H1 (cell line): Measurements from ENCODE around the gene EHD2. TPM values are rescaled to one million over a fixed set of nuclear protein-coding genes. Genes with fewer than 3 reads are reported as not detected.

Source experiments
- CTCF ChIA-PET: fragments of 300-600 bp; sonication (Branson Sonifier 250); formaldehyde crosslinking; loops from one replicate; lab custom pipeline; 2021; ENCODE audit not compliant: partially characterized antibody; lab: Charles Lee
- POLR2A ChIA-PET: fragments of 300-600 bp; sonication (Branson Sonifier 250); formaldehyde crosslinking; loops from one replicate; lab custom pipeline; 2021; ENCODE audit warnings: inconsistent platforms; ENCODE audit not compliant: partially characterized antibody; lab: Charles Lee
- DNase-seq, 2 experiments: peaks; one replicate each; pipeline versions ENCODE4 v3.0.0 to v3.0.0-alpha.2; 2010 to 2022; ENCODE audit warnings: low spot score in 2 of 2, low read depth in 1 of 2, mixed read lengths in 1 of 2
- FAIRE-seq: peaks from 2 replicates; lab custom pipeline; 2011; peaks lifted over from hg19 to GRCh38; lab: Jason Lieb, UNC
- H2AFZ ChIP-seq: 2 replicates; pipeline ENCODE4 v1.8.1; 2012; ENCODE audit warnings: low read length, inconsistent platforms
- H2AK5ac ChIP-seq: 2 replicates; pipeline ENCODE4 v1.6.1; 2013; ENCODE audit warnings: low read depth, low read length
- H2BK120ac ChIP-seq: replicated peaks from 2 replicates; pipeline ENCODE3; 2013; ENCODE audit warnings: low read depth, low read length, inconsistent platforms
- H2BK12ac ChIP-seq: 2 replicates; pipeline ENCODE4 v1.6.1; 2013; ENCODE audit warnings: low read depth, low read length
- H2BK15ac ChIP-seq: 2 replicates; pipeline ENCODE4 v1.6.1; 2013; ENCODE audit warnings: low read length
- H2BK20ac ChIP-seq: 2 replicates; pipeline ENCODE4 v1.6.1; 2013; ENCODE audit warnings: low read length
- H2BK5ac ChIP-seq: 2 replicates; pipeline ENCODE4 v1.6.1; 2013; ENCODE audit warnings: low read depth, low read length
- H3K14ac ChIP-seq: 2 replicates; pipeline ENCODE4 v1.6.1; 2013; ENCODE audit warnings: inconsistent platforms; ENCODE audit not compliant: insufficient read length
- H3K18ac ChIP-seq: 2 replicates; pipeline ENCODE4 v1.6.1; 2013; ENCODE audit warnings: low read length; ENCODE audit errors: extremely low read depth
- H3K23ac ChIP-seq: 2 replicates; pipeline ENCODE4 v1.6.1; 2013; ENCODE audit warnings: inconsistent platforms; ENCODE audit not compliant: insufficient read length
- H3K23me2 ChIP-seq: 2 replicates; pipeline ENCODE4 v1.6.1; 2013; ENCODE audit warnings: low read depth, low read length
- H3K27ac ChIP-seq: 2 replicates; pipeline ENCODE4 v1.6.1; 2011; ENCODE audit warnings: low read depth, low read length, inconsistent platforms
- H3K27me3 ChIP-seq, 4 experiments: replicated peaks in 1 of 4; 1 replicate in 1 of 4; 2 replicates in 3 of 4; pipeline versions ENCODE4 v1.6.1 to v1.8.1; 2011 to 2013; ENCODE audit warnings: low read length in 3 of 4, mild to moderate bottlenecking in 3 of 4, inconsistent platforms in 2 of 4, mixed read lengths in 2 of 4, moderate library complexity in 1 of 4; ENCODE audit not compliant: control insufficient read depth in 3 of 4, insufficient read depth in 3 of 4; ENCODE audit errors: extremely low read depth in 1 of 4
- H3K36me3 ChIP-seq, 4 experiments: 2 replicates each; pipeline versions ENCODE4 v1.6.1 to v1.8.1; 2011 to 2013; ENCODE audit warnings: mild to moderate bottlenecking in 4 of 4, low read length in 3 of 4, moderate library complexity in 2 of 4, control low read depth in 1 of 4, inconsistent platforms in 1 of 4; ENCODE audit not compliant: insufficient read depth in 4 of 4, control insufficient read depth in 2 of 4
- H3K4ac ChIP-seq: replicated peaks from 2 replicates; pipeline ENCODE3; 2013; ENCODE audit warnings: low read length, low read depth, mixed read lengths, inconsistent platforms; ENCODE audit not compliant: insufficient read length
- H3K4me1 ChIP-seq, 4 experiments: replicated peaks in 1 of 4; 1 replicate in 1 of 4; 2 replicates in 3 of 4; pipeline versions ENCODE4 v1.6.1 to v1.8.1; 2011 to 2013; ENCODE audit warnings: low read length in 3 of 4, inconsistent platforms in 2 of 4, mixed read lengths in 1 of 4; ENCODE audit not compliant: insufficient read depth in 4 of 4, control insufficient read depth in 3 of 4
- H3K4me2 ChIP-seq, 2 experiments: 2 replicates each; pipeline versions ENCODE4 v1.6.1 to v1.8.1; 2011 to 2013; ENCODE audit warnings: low read depth in 2 of 2, low read length in 2 of 2, control low read depth in 1 of 2, inconsistent platforms in 1 of 2, mild to moderate bottlenecking in 1 of 2; ENCODE audit not compliant: insufficient read depth in 1 of 2
- H3K4me3 ChIP-seq, 4 experiments: fragments of 200-600, 300-600 bp in 1 of 4; sonication (generic), shearing (Covaris generic), sonication (Bioruptor Twin) in 1 of 4; 2 replicates each; pipeline versions ENCODE4 v1.5.1 to v1.8.1; 2011 to 2016; ENCODE audit warnings: low read length in 4 of 4, low read depth in 3 of 4, control low read depth in 2 of 4, inconsistent platforms in 2 of 4, mild to moderate bottlenecking in 2 of 4, mixed read lengths in 1 of 4, moderate library complexity in 1 of 4; ENCODE audit not compliant: insufficient read depth in 2 of 4; ENCODE audit errors: extremely low read depth in 1 of 4
- H3K56ac ChIP-seq: replicated peaks from 2 replicates; pipeline ENCODE3; 2013; ENCODE audit warnings: low read depth, mild to moderate bottlenecking, mixed read lengths, low read length, inconsistent platforms; ENCODE audit not compliant: insufficient read length
- H3K79me1 ChIP-seq: 2 replicates; pipeline ENCODE4 v1.6.1; 2013; ENCODE audit warnings: low read depth, low read length, control low read depth
- H3K79me2 ChIP-seq, 2 experiments: 2 replicates each; pipeline versions ENCODE4 v1.6.1 to v1.8.1; 2012 to 2013; ENCODE audit warnings: low read length in 2 of 2, mild to moderate bottlenecking in 2 of 2, inconsistent platforms in 1 of 2; ENCODE audit not compliant: insufficient read depth in 2 of 2, control insufficient read depth in 1 of 2
- H3K9ac ChIP-seq, 4 experiments: replicated peaks in 1 of 4; 1 replicate in 1 of 4; 2 replicates in 3 of 4; pipeline versions ENCODE4 v1.6.1 to v1.8.1; 2011 to 2013; ENCODE audit warnings: low read depth in 3 of 4, low read length in 3 of 4, control low read depth in 2 of 4, mild to moderate bottlenecking in 2 of 4, moderate library complexity in 2 of 4, inconsistent platforms in 1 of 4; ENCODE audit errors: extremely low read depth in 1 of 4
- H3K9me3 ChIP-seq, 2 experiments: 2 replicates each; pipeline versions ENCODE4 v1.6.1 to v1.8.1; 2012 to 2013; ENCODE audit warnings: mild to moderate bottlenecking in 2 of 2, moderate library complexity in 2 of 2, control low read depth in 1 of 2, inconsistent platforms in 1 of 2, low read depth in 1 of 2, low read length in 1 of 2, mixed read lengths in 1 of 2; ENCODE audit not compliant: insufficient read depth in 2 of 2
- H4K20me1 ChIP-seq, 2 experiments: replicated peaks in 1 of 2; 2 replicates each; pipeline versions ENCODE3 to v1.8.1; 2011 to 2013; ENCODE audit warnings: inconsistent platforms in 2 of 2, low read length in 2 of 2, mild to moderate bottlenecking in 1 of 2; ENCODE audit not compliant: insufficient read depth in 2 of 2, control insufficient read depth in 1 of 2
- H4K5ac ChIP-seq: 2 replicates; pipeline ENCODE4 v1.6.1; 2013; ENCODE audit warnings: low read length, low read depth, mixed read lengths, inconsistent platforms; ENCODE audit not compliant: insufficient read length
- H4K8ac ChIP-seq: 2 replicates; pipeline ENCODE4 v1.8.0; 2013; ENCODE audit warnings: mild to moderate bottlenecking, moderate library complexity, low read length, inconsistent platforms; ENCODE audit not compliant: insufficient read depth; ENCODE audit errors: extremely low read depth
- H4K91ac ChIP-seq: replicated peaks from 2 replicates; pipeline ENCODE3; 2013; ENCODE audit warnings: low read length, mixed read lengths, inconsistent platforms; ENCODE audit not compliant: insufficient read length
- BRCA1 ChIP-seq: IDR thresholded peaks from 2 replicates; pipeline ENCODE4 v1.6.1; 2012; ENCODE audit warnings: low read depth, low read length, improper control_type of control experiment
- CEBPB ChIP-seq: IDR thresholded peaks from 2 replicates; pipeline ENCODE4 v1.6.1; 2012; ENCODE audit warnings: low read depth, low read length
- CREB1 ChIP-seq: IDR thresholded peaks from 2 replicates; pipeline ENCODE4 v1.6.1; 2012; ENCODE audit warnings: inconsistent platforms
- HDAC6 ChIP-seq: IDR thresholded peaks from one replicate; pipeline ENCODE4 v1.7.1; 2012; ENCODE audit warnings: low read depth, mild to moderate bottlenecking, inconsistent platforms, low read length, moderate library complexity
- JUN ChIP-seq: IDR thresholded peaks from 2 replicates; pipeline ENCODE4 v1.6.1; 2011; ENCODE audit warnings: low read depth, mild to moderate bottlenecking, improper control_type of control experiment, low read length
- KDM4A ChIP-seq: IDR thresholded peaks from one replicate; pipeline ENCODE4 v1.7.1; 2012; ENCODE audit warnings: low read depth, mild to moderate bottlenecking, moderate library complexity, low read length, inconsistent platforms; ENCODE audit not compliant: severe bottlenecking
- RXRA ChIP-seq: IDR thresholded peaks from 2 replicates; pipeline ENCODE4 v1.6.1; 2011; ENCODE audit warnings: low read depth, mild to moderate bottlenecking, low read length, moderate library complexity; ENCODE audit not compliant: insufficient read depth
- SIN3A ChIP-seq, 2 experiments: IDR thresholded peaks in 1 of 2; conservative IDR thresholded peaks in 1 of 2; 2 replicates each; pipeline ENCODE4 v1.6.1; 2011 to 2012; ENCODE audit warnings: low read length in 2 of 2, improper control_type of control experiment in 1 of 2, low read depth in 1 of 2, mild to moderate bottlenecking in 1 of 2
- SP2 ChIP-seq: IDR thresholded peaks from 2 replicates; pipeline ENCODE4 v1.6.1; 2012; ENCODE audit warnings: mild to moderate bottlenecking, low read length, inconsistent platforms
- TCF12 ChIP-seq: IDR thresholded peaks from 2 replicates; pipeline ENCODE4 v1.6.1; 2011; ENCODE audit warnings: low read depth, mild to moderate bottlenecking, low read length
- WGBS, 2 experiments: shearing (Covaris generic) in 1 of 2; methylation state at CpG; one replicate each; pipeline versions ENCODE4 v1.1.6 to v1.1.7; 2013 to 2015; ENCODE audit warnings: low lambda C conversion rate in 2 of 2, mixed read lengths in 2 of 2, inconsistent platforms in 1 of 2, low coverage in 1 of 2, missing lambda C conversion rate in 1 of 2; ENCODE audit not compliant: insufficient replicate concordance in 2 of 2, insufficient coverage in 1 of 2, insufficient read length in 1 of 2; ENCODE audit errors: extremely low coverage in 1 of 2, missing lambda C conversion rate in 1 of 2; 5-methylcytosine and 5-hydroxymethylcytosine counted together
- polyA plus RNA-seq, 7 experiments: library from polyadenylated mRNA; depleted of rRNA in 3 of 7; stranded (reverse) in 5 of 7; unstranded in 2 of 7; fragments of >200 nt in 5 of 7; fragments of 200-250 nt in 2 of 7; gene quantifications; 1 replicate in 5 of 7; 2 replicates in 1 of 7; 4 replicates in 1 of 7; pipeline versions ENCODE4 v1.2.1 to v1.2.3, GENCODE V29; 2011 to 2013; ENCODE audit warnings: missing spikeins in 2 of 7, mixed read lengths in 2 of 7
- total RNA-seq: library from RNA; stranded (reverse); fragmentation: NEBNext Ultra II Directional; extraction: Animal tissue kit (Norgen Biotek cat#: 25700); gene quantifications from 2 replicates; pipeline ENCODE4 v1.2.1, GENCODE V29; 2021
- TF ChIP-seq, protein P1 (sequence below): IDR thresholded peaks from 2 replicates; pipeline ENCODE4 v1.6.1; 2011; ENCODE audit warnings: low read depth, mild to moderate bottlenecking, low read length; ENCODE audit not compliant: insufficient read depth

Gene EHD2
- total and polyA plus RNA-seq, 2 of the 8 experiments (the other 6 are each of a cell fraction or from before 2014, with no cell fraction given) = 4.5 to 14.3 TPM

GRCh38 chr19:47687906-47688305 is 25.3 kb upstream of the EHD2 start:
- Histone ChIP-seq H3K4ac (no peak overlapping the region), H3K14ac (no peak overlapping the region), H2AFZ (no peak overlapping the region), H3K79me1 (peaks cover 2% of the 10 kb centered on the region), H4K20me1 (peaks cover 0 to 6% of the 10 kb centered on the region in 2 experiments), H2AK5ac (no peak overlapping the region), H3K27me3 (no peaks in the 10 kb centered on the region), H3K9ac (no peak overlapping the region), H2BK12ac (no peak overlapping the region), H3K4me3 (no peak overlapping the region), H3K4me2 (no peak overlapping the region), H2BK5ac (no peak overlapping the region), H3K4me1 (peaks cover 0 to 1% (median 0%) of the 10 kb centered on the region in 4 experiments; a peak in 1 of 7 replicates), H3K56ac (no peak overlapping the region), H4K91ac (no peak overlapping the region), H3K23me2 (no peaks in the 10 kb centered on the region), H2BK120ac (no peak overlapping the region), H3K27ac (no peak overlapping the region), H2BK15ac (no peak overlapping the region), H2BK20ac (no peak overlapping the region), H3K18ac (no peak overlapping the region), H3K79me2 (no peaks in the 10 kb centered on the region; a peak in 1 of 4 replicates), H4K8ac (no peak overlapping the region), H3K36me3 (peaks cover 4 to 15% (median 5%) of the 10 kb centered on the region in 4 experiments), H3K23ac (no peak overlapping the region), H4K5ac (no peak overlapping the region), H3K9me3 (no peaks in the 10 kb centered on the region)
- CTCF ChIA-PET = interaction anchor here (0.6 to 1.2 kb wide), 5 partner anchors 12 to 1501 kb away, joined by 3 to 5 read pairs (median 3); no protein-coding TSS in a partner anchor
- FAIRE-seq = no peak
- TF ChIP-seq CEBPB = no peak
- TF ChIP-seq SIN3A (conservative IDR thresholded peaks at IDR 0.05 in 1 of 2, IDR thresholded peaks at IDR 0.05 in 1 of 2; ENCODE audit: low read depth in 1 of 2, low read length in 2 of 2) = no peak
- TF ChIP-seq KDM4A = no peak
- TF ChIP-seq JUN = no peak
- TF ChIP-seq CREB1 = no peak
- no peak for TF ChIP-seq RXRA
- TF ChIP-seq HDAC6 = no peak
- no peak for TF ChIP-seq SP2
- TF ChIP-seq, protein P1, sequence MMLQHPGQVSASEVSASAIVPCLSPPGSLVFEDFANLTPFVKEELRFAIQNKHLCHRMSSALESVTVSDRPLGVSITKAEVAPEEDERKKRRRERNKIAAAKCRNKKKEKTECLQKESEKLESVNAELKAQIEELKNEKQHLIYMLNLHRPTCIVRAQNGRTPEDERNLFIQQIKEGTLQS = no peak
- TF ChIP-seq BRCA1 = no peak
- no peak for TF ChIP-seq TCF12
- DNase-seq = no peak
- POLR2A ChIA-PET = no interaction called here
- WGBS, 2 experiments = 94% methylated on average over 7 of the region's 7 CpGs; no CpG with 5 or more reads in 1 of the 2 experiments
